GM18861 (cell line): ENCODE data around the gene ARAP1.

Source experiments
- ATAC-seq: cut with Tn5 transposase; IDR thresholded peaks from one replicate; pipeline ENCODE4 v1.9.1; 2021; ENCODE audit not compliant: unreplicated experiment

Gene ARAP1

GRCh38 chr11:72780296-72781062, 28.3 kb upstream of the ARAP1 start:
- no peak for ATAC-seq

- ATAC-seq = no peak
Measured at GRCh38 chr11:72779495-72780128, 27.4 kb upstream of the ARAP1 start.

- ATAC-seq = no peak
Measured at GRCh38 chr11:72778535-72779494, 26.6 kb upstream of the ARAP1 start.

- no peak for ATAC-seq
Measured at GRCh38 chr11:72777755-72778278, 25.6 kb upstream of the ARAP1 start.

GRCh38 chr11:72776844-72777754, 24.9 kb upstream of the ARAP1 start:
- ATAC-seq = no peak

- no peak for ATAC-seq
Measured at GRCh38 chr11:72776117-72776843, 24.1 kb upstream of the ARAP1 start.

- no peak for ATAC-seq
Measured at GRCh38 chr11:72775288-72776110, 23.3 kb upstream of the ARAP1 start.

GRCh38 chr11:72774499-72774898, 22.3 kb upstream of the ARAP1 start:
- ATAC-seq = no peak

GRCh38 chr11:72773696-72774095, 21.5 kb upstream of the ARAP1 start:
- ATAC-seq = no peak

GRCh38 chr11:72773291-72773690, 21.1 kb upstream of the ARAP1 start:
- no peak for ATAC-seq

- no peak for ATAC-seq
Measured at GRCh38 chr11:72772059-72772458, 19.9 kb upstream of the ARAP1 start.

GRCh38 chr11:72771507-72771906, 19.3 kb upstream of the ARAP1 start:
- no peak for ATAC-seq

- ATAC-seq = no peak
Measured at GRCh38 chr11:72770799-72771198, 18.6 kb upstream of the ARAP1 start.

- no peak for ATAC-seq
Measured at GRCh38 chr11:72769680-72770079, 17.5 kb upstream of the ARAP1 start.

- ATAC-seq = no peak
Measured at GRCh38 chr11:72768581-72768980, 16.4 kb upstream of the ARAP1 start.

- no peak for ATAC-seq
Measured at GRCh38 chr11:72767203-72768062, 15.2 kb upstream of the ARAP1 start.

GRCh38 chr11:72766152-72766902, 14.1 kb upstream of the ARAP1 start:
- no peak for ATAC-seq
